PC-9 (cell line): ENCODE data around the gene CMKLR1. TPM values are rescaled to one million over a fixed set of nuclear protein-coding genes. Genes with fewer than 3 reads are reported as not detected.

ENCODE experiments used
- BruUV-seq: library from RNA; stranded (reverse); fragments of 400-500 nt; replicated peaks from 2 replicates; lab custom pipeline; 2021; lab: Mats Ljungman, UMichigan
- CTCF ChIA-PET: fragments of 300-600 bp; sonication (Branson Sonifier 250); formaldehyde crosslinking; loops from one replicate; lab custom pipeline; 2022; ENCODE audit warnings: antibody characterized with exemption; lab: Charles Lee
- POLR2A ChIA-PET: fragments of 300-600 bp; sonication (Branson Sonifier 250); formaldehyde crosslinking; loops from one replicate; lab custom pipeline; 2022; ENCODE audit warnings: antibody characterized with exemption; ENCODE audit not compliant: unreplicated experiment; lab: Charles Lee
- DNase-seq, 2 experiments: peaks; one replicate each; pipeline versions ENCODE4 v3.0.0 to v3.0.0-alpha.2; 2015 to 2022; ENCODE audit warnings: mixed read lengths in 1 of 2
- H2AFZ ChIP-seq: fragments of 200-600 bp; sonication (generic); 2 replicates; pipeline ENCODE4 v1.8.1; 2017; ENCODE audit warnings: antibody characterized with exemption
- H3F3A ChIP-seq: fragments of 200-600 bp; sonication (generic); 2 replicates; pipeline ENCODE4 v1.8.1; 2017; ENCODE audit warnings: antibody characterized with exemption, mild to moderate bottlenecking, low read depth; ENCODE audit not compliant: insufficient read depth
- H3K27ac ChIP-seq: fragments of 200-600 bp; sonication (generic); 2 replicates; pipeline ENCODE4 v1.6.1; 2016; ENCODE audit warnings: mixed run types
- H3K27me3 ChIP-seq: fragments of 200-600 bp; sonication (generic); 2 replicates; pipeline ENCODE4 v1.6.1; 2016; ENCODE audit warnings: low read depth, mixed run types; ENCODE audit not compliant: insufficient read depth
- H3K36me3 ChIP-seq: fragments of 200-600 bp; sonication (generic); 2 replicates; pipeline ENCODE4 v1.6.1; 2016; ENCODE audit warnings: low read depth, mixed run types
- H3K4me1 ChIP-seq: fragments of 200-600 bp; sonication (generic); replicated peaks from 2 replicates; pipeline ENCODE4 v1.6.1; 2016; ENCODE audit warnings: mixed run types; ENCODE audit not compliant: insufficient read depth
- H3K4me2 ChIP-seq: fragments of 200-600 bp; sonication (generic); 2 replicates; pipeline ENCODE4 v1.6.1; 2017; ENCODE audit warnings: mixed run types
- H3K4me3 ChIP-seq: fragments of 200-600 bp; sonication (generic); 2 replicates; pipeline ENCODE4 v1.6.1; 2016; ENCODE audit warnings: mixed run types
- H3K79me2 ChIP-seq: fragments of 200-600 bp; sonication (generic); 2 replicates; pipeline ENCODE4 v1.6.1; 2017; ENCODE audit warnings: low read depth, mixed run types
- H3K9me2 ChIP-seq: fragments of 200-600 bp; sonication (generic); 2 replicates; pipeline ENCODE4 v1.8.1; 2017; ENCODE audit warnings: mild to moderate bottlenecking; ENCODE audit not compliant: insufficient read depth
- H3K9me3 ChIP-seq: fragments of 200-600 bp; sonication (generic); 2 replicates; pipeline ENCODE4 v1.8.1; 2016; ENCODE audit warnings: low read depth; ENCODE audit not compliant: insufficient read depth
- H4K20me1 ChIP-seq: fragments of 200-600 bp; sonication (generic); 2 replicates; pipeline ENCODE4 v1.8.1; 2017; ENCODE audit not compliant: insufficient read depth
- CTCF ChIP-seq: fragments of 200-600 bp; sonication (generic); conservative IDR thresholded peaks from 2 replicates; pipeline ENCODE4 v1.6.1; 2017; ENCODE audit warnings: mixed run types, antibody characterized with exemption, mild to moderate bottlenecking, moderate library complexity
- EZH2 ChIP-seq: fragments of 200-600 bp; sonication (generic); IDR thresholded peaks from 2 replicates; pipeline ENCODE4 v1.8.0; 2017; ENCODE audit warnings: antibody characterized with exemption, low read depth
- intact Hi-C: fragments of 100-400 bp; cut with micrococcal nuclease; formaldehyde crosslinking; loops from one replicate; pipeline ENCODE4 v1.10.0; 2022; ENCODE audit not compliant: unreplicated experiment
- total RNA-seq: library from RNA; stranded (reverse); gene quantifications from 2 replicates; pipeline ENCODE4 v1.2.3, GENCODE V29; 2021

CMKLR1 gene
- total RNA-seq, 1 experiment from 2014 or later, result not detected

- no peak overlapping the region for H3K27ac ChIP-seq
- no peak overlapping the region for H2AFZ ChIP-seq
- H3K36me3 ChIP-seq, result no peaks in the 10 kb centered on the region
- no peak overlapping the region for H3K4me3 ChIP-seq
- intact Hi-C loops, result no loop called here
- H3K4me1 ChIP-seq, result no peaks in the 10 kb centered on the region
- no peak for TF ChIP-seq EZH2
- TF ChIP-seq CTCF, result no peak
- ChIA-PET CTCF (no interaction called here), POLR2A (no interaction called here)
- DNase-seq, result no peak
- no TSS peak for BruUV-seq
- no peak overlapping the region for H3K4me2 ChIP-seq
- no peaks in the 10 kb centered on the region for H3F3A ChIP-seq
- no peaks in the 10 kb centered on the region for H4K20me1 ChIP-seq
- H3K9me3 ChIP-seq, result no peaks in the 10 kb centered on the region
- H3K27me3 ChIP-seq, result no peaks in the 10 kb centered on the region
- H3K9me2 ChIP-seq, result no peaks in the 10 kb centered on the region
- no peaks in the 10 kb centered on the region for H3K79me2 ChIP-seq
These were observed 65.9 kb downstream of the CMKLR1 start for GRCh38 chr12:108273217-108273616.

GRCh38 chr12:108271951-108272872 is 66.9 kb downstream of the CMKLR1 start:
- Histone ChIP-seq H3F3A (no peaks in the 10 kb centered on the region), H3K27me3 (no peaks in the 10 kb centered on the region), H3K4me2 (no peak overlapping the region), H3K36me3 (no peaks in the 10 kb centered on the region), H3K79me2 (no peaks in the 10 kb centered on the region), H3K9me3 (no peaks in the 10 kb centered on the region), H3K27ac (no peak overlapping the region), H2AFZ (no peak overlapping the region), H3K4me1 (no peaks in the 10 kb centered on the region), H3K4me3 (no peak overlapping the region), H3K9me2 (no peaks in the 10 kb centered on the region), H4K20me1 (no peaks in the 10 kb centered on the region)
- CTCF ChIA-PET, result no interaction called here
- TF ChIP-seq EZH2, result no peak
- TF ChIP-seq CTCF, result no peak
- no TSS peak for BruUV-seq
- intact Hi-C loops, result no loop called here
- DNase-seq, result no peak
- POLR2A ChIA-PET, result no interaction called here

- no peak overlapping the region for H2AFZ ChIP-seq
- intact Hi-C loops, result no loop called here
- H3K4me1 ChIP-seq, result no peaks in the 10 kb centered on the region
- H3F3A ChIP-seq, result no peaks in the 10 kb centered on the region
- CTCF ChIA-PET, result no interaction called here
- no peak for DNase-seq
- H3K4me2 ChIP-seq, result no peak overlapping the region
- no peak overlapping the region for H3K27ac ChIP-seq
- TF ChIP-seq EZH2, result no peak
- TF ChIP-seq CTCF, result no peak
- H3K36me3 ChIP-seq, result no peaks in the 10 kb centered on the region
- H3K27me3 ChIP-seq, result no peaks in the 10 kb centered on the region
- H3K9me2 ChIP-seq, result no peaks in the 10 kb centered on the region
- no peaks in the 10 kb centered on the region for H3K9me3 ChIP-seq
- POLR2A ChIA-PET, result no interaction called here
- H4K20me1 ChIP-seq, result no peaks in the 10 kb centered on the region
- H3K79me2 ChIP-seq, result no peaks in the 10 kb centered on the region
- BruUV-seq, result no TSS peak
- H3K4me3 ChIP-seq, result no peak overlapping the region
These were observed 68.3 kb downstream of the CMKLR1 start for GRCh38 chr12:108270849-108271143.
